Panc1 (cell line): ENCODE results near the gene PRKAG2. TPM values are rescaled to one million over a fixed set of nuclear protein-coding genes. Genes with fewer than 3 reads are reported as not detected.
A peak's percentile ranks its signal among the peaks of the same experiment; 100 is the strongest.

Source experiments
- ATAC-seq: fragments of 200-7000 bp; cut with Tn5 transposase; 2 replicates; pipeline ENCODE4 v1.9.1; 2020; ENCODE audit warnings: mild to moderate bottlenecking, moderate library complexity
- BruUV-seq: library from RNA; stranded (reverse); fragments of 400-500 nt; replicated peaks from 2 replicates; lab custom pipeline; 2021; lab: Mats Ljungman, UMichigan
- CTCF ChIA-PET: fragments of 300-600 bp; sonication (Branson Sonifier 250); formaldehyde crosslinking; loops from one replicate; lab custom pipeline; 2022; ENCODE audit warnings: antibody characterized with exemption; lab: Charles Lee
- POLR2A ChIA-PET: fragments of 300-600 bp; sonication (Branson Sonifier 250); formaldehyde crosslinking; loops from one replicate; lab custom pipeline; 2022; ENCODE audit warnings: antibody characterized with exemption; lab: Charles Lee
- DNase-seq: peaks from one replicate; pipeline ENCODE4 v3.0.0-alpha.2; 2010; ENCODE audit warnings: low read depth, low spot score
- H3K27ac ChIP-seq: 2 replicates; pipeline ENCODE4 v1.5.1; 2011; ENCODE audit warnings: mild to moderate bottlenecking, low read length, inconsistent platforms
- H3K27me3 ChIP-seq: fragments of 200-500 bp; sonication (Bioruptor generic); 2 replicates; pipeline ENCODE4 v1.6.0; 2014; ENCODE audit warnings: low read length, inconsistent platforms; ENCODE audit not compliant: control insufficient read depth, insufficient read depth
- H3K36me3 ChIP-seq: fragments of 200-500 bp; sonication (Bioruptor generic); 2 replicates; pipeline ENCODE4 v1.5.1; 2014; ENCODE audit warnings: inconsistent platforms, mild to moderate bottlenecking, low read length, moderate library complexity; ENCODE audit not compliant: control insufficient read depth, insufficient read depth
- H3K4me1 ChIP-seq: 2 replicates; pipeline ENCODE4 v1.5.1; 2011; ENCODE audit warnings: inconsistent platforms, mild to moderate bottlenecking, low read length, moderate library complexity; ENCODE audit not compliant: control insufficient read depth, insufficient read depth
- H3K4me3 ChIP-seq, 2 experiments: 2 replicates each; pipeline ENCODE4 v1.5.1; 2011 to 2012; ENCODE audit warnings: low read depth in 2 of 2, low read length in 2 of 2, mild to moderate bottlenecking in 2 of 2, inconsistent platforms in 1 of 2, moderate library complexity in 1 of 2
- H3K9me3 ChIP-seq: fragments of 200-500 bp; sonication (Bioruptor generic); 2 replicates; pipeline ENCODE4 v1.5.1; 2014; ENCODE audit warnings: low read depth, mild to moderate bottlenecking, inconsistent platforms, low read length, moderate library complexity; ENCODE audit not compliant: control insufficient read depth, insufficient read depth
- POLR2AphosphoS5 ChIP-seq: IDR thresholded peaks from 2 replicates; pipeline ENCODE4 v1.6.1; 2012; ENCODE audit warnings: mild to moderate bottlenecking, low read depth, low read length, moderate library complexity
- SIN3A ChIP-seq: IDR thresholded peaks from 2 replicates; pipeline ENCODE4 v1.6.1; 2012; ENCODE audit warnings: low read depth, mild to moderate bottlenecking, low read length, moderate library complexity, borderline replicate concordance; ENCODE audit not compliant: insufficient read depth
- TCF7L2 ChIP-seq: IDR thresholded peaks from 2 replicates; pipeline ENCODE4 v1.6.1; 2011; ENCODE audit warnings: mild to moderate bottlenecking, low read depth, low read length, inconsistent platforms
- in situ Hi-C: cut with HindIII; loops from 2 replicates; pipeline ENCODE4 v1.10.0; 2016; ENCODE audit warnings: low sequenced_read_pairs, low pct_unique_long_range_greater_than_20kb
- intact Hi-C: fragments of 100-400 bp; cut with micrococcal nuclease; formaldehyde crosslinking; loops from one replicate; pipeline ENCODE4 v1.10.0; 2022; ENCODE audit not compliant: unreplicated experiment
- total RNA-seq: library from RNA; stranded (reverse); gene quantifications from one replicate; pipeline ENCODE4 v1.2.1, GENCODE V29; 2021; ENCODE audit not compliant: unreplicated experiment
- TF ChIP-seq, protein P1 (sequence below): fragments of 450-650 bp; IDR thresholded peaks from 2 replicates; pipeline ENCODE4 v1.5.1; 2017; ENCODE audit warnings: mild to moderate bottlenecking
- TF ChIP-seq, protein P2 (sequence below), 2 experiments: IDR thresholded peaks; 2 replicates each; pipeline ENCODE4 v1.6.1; 2011 to 2012; ENCODE audit warnings: low read depth in 2 of 2, control low read depth in 1 of 2, low read length in 1 of 2, mild to moderate bottlenecking in 1 of 2, moderate library complexity in 1 of 2; ENCODE audit not compliant: insufficient read depth in 1 of 2

PRKAG2 gene
- total RNA-seq, 1 experiment from 2014 or later: 71.6 TPM

DNA sequence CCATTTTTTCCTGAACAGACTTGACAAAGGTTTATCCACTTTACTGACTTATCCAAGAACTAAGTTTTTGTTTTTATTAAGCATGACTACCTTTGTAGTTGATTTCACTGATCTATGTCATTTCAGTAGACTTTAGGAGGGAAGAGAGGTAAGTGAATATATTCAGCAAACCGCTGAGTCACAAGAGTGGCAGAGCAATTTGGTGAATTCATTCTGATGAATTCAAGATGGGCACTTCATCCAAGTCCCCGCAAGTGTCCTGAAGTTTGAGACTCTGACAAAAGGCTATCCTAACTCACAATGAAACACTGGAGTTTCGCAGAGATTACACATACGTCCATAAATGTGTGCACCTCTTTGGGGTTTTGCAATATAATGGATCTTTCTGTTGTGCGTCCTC lies 255.0 kb downstream of the PRKAG2 start:
- Histone ChIP-seq H3K36me3 (no peaks in the 10 kb centered on the region), H3K9me3 (no peaks in the 10 kb centered on the region), H3K4me3 (no peak overlapping the region), H3K4me1 (peaks cover 32% of the 10 kb centered on the region), H3K27me3 (no peaks in the 10 kb centered on the region), H3K27ac (no peak overlapping the region; the same call in 1 of the 2 replicates)
- TF ChIP-seq, protein P1, sequence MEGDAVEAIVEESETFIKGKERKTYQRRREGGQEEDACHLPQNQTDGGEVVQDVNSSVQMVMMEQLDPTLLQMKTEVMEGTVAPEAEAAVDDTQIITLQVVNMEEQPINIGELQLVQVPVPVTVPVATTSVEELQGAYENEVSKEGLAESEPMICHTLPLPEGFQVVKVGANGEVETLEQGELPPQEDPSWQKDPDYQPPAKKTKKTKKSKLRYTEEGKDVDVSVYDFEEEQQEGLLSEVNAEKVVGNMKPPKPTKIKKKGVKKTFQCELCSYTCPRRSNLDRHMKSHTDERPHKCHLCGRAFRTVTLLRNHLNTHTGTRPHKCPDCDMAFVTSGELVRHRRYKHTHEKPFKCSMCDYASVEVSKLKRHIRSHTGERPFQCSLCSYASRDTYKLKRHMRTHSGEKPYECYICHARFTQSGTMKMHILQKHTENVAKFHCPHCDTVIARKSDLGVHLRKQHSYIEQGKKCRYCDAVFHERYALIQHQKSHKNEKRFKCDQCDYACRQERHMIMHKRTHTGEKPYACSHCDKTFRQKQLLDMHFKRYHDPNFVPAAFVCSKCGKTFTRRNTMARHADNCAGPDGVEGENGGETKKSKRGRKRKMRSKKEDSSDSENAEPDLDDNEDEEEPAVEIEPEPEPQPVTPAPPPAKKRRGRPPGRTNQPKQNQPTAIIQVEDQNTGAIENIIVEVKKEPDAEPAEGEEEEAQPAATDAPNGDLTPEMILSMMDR: no peak
- TF ChIP-seq SIN3A: no peak
- TF ChIP-seq TCF7L2: no peak
- TF ChIP-seq POLR2AphosphoS5: no peak
- TF ChIP-seq, protein P2, sequence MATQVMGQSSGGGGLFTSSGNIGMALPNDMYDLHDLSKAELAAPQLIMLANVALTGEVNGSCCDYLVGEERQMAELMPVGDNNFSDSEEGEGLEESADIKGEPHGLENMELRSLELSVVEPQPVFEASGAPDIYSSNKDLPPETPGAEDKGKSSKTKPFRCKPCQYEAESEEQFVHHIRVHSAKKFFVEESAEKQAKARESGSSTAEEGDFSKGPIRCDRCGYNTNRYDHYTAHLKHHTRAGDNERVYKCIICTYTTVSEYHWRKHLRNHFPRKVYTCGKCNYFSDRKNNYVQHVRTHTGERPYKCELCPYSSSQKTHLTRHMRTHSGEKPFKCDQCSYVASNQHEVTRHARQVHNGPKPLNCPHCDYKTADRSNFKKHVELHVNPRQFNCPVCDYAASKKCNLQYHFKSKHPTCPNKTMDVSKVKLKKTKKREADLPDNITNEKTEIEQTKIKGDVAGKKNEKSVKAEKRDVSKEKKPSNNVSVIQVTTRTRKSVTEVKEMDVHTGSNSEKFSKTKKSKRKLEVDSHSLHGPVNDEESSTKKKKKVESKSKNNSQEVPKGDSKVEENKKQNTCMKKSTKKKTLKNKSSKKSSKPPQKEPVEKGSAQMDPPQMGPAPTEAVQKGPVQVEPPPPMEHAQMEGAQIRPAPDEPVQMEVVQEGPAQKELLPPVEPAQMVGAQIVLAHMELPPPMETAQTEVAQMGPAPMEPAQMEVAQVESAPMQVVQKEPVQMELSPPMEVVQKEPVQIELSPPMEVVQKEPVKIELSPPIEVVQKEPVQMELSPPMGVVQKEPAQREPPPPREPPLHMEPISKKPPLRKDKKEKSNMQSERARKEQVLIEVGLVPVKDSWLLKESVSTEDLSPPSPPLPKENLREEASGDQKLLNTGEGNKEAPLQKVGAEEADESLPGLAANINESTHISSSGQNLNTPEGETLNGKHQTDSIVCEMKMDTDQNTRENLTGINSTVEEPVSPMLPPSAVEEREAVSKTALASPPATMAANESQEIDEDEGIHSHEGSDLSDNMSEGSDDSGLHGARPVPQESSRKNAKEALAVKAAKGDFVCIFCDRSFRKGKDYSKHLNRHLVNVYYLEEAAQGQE (IDR thresholded peaks at IDR 0.05; ENCODE audit: insufficient read depth in 1 of 2, low read depth in 2 of 2, low read length in 1 of 2): no peak
- in situ Hi-C loops: no loop called here
- intact Hi-C loops: no loop called here
- ChIA-PET CTCF (no interaction called here), POLR2A (no interaction called here)
- DNase-seq: no peak
- no peak for ATAC-seq
- no TSS peak for BruUV-seq

DNA sequence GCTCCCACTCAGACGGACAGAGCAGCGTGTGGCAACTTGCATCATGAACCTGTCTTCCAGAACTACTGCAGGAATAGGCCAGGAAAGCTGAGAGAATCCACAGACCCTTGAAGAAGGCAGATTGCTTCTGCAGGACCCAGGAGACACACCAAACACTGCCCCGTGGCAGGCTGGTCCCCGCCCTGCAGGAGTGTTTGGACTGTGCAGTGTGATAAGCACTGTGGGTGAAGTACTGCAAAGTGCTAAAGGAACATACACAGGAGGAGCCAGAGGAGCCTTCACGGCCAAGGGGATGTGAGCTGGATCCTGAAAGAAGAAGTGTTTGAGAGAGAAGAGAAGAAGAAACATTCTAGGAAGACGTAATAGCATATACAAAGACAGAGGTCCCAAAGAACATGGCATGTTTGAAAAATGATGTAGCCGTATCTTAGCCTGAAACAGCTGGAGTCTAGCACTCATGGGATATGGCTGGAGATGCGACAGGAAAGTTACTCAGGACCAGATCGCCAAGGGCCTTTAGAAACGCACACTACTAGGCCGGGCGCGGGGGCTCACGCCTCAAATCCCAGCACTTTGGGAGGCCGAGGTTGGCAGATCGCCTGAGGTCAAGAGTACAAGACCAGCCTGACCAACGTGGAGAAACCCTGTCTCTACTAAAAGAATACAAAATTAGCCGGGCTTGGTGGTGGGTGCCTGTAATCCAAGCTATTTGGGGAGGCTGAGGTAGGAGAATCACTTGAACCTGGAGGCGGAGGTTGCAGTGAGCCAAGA lies 260.3 kb downstream of the PRKAG2 start:
- H3K27me3 ChIP-seq: no peaks in the 10 kb centered on the region
- no peak overlapping the region for H3K27ac ChIP-seq
- TF ChIP-seq, protein P2 (IDR thresholded peaks at IDR 0.05; ENCODE audit: insufficient read depth in 1 of 2, low read depth in 2 of 2, low read length in 1 of 2): no peak
- TF ChIP-seq POLR2AphosphoS5 (no peak), SIN3A (no peak), TCF7L2 (no peak)
- TF ChIP-seq, protein P1: no peak
- H3K36me3 ChIP-seq: no peaks in the 10 kb centered on the region
- peak; percentile 48; the same call in 1 of the 2 replicates for ATAC-seq
- intact Hi-C loops: no loop called here
- ChIA-PET CTCF (no interaction called here), POLR2A (interaction anchor here (0.7 kb wide), 1 partner anchor 19 kb away, joined by 4 read pairs; no protein-coding TSS in a partner anchor)
- DNase-seq: no peak
- no peaks in the 10 kb centered on the region for H3K9me3 ChIP-seq
- in situ Hi-C loops: no loop called here
- no TSS peak for BruUV-seq
- no peak overlapping the region for H3K4me3 ChIP-seq
- H3K4me1 ChIP-seq: 0 out of 2 replicates have a peak, but pooled peaks cover 5% of the 10 kb centered on the region
